Retinal pigment epithelial cell (primary cell): ENCODE data around the gene ZNF521.
A peak's percentile ranks its signal among the peaks of the same experiment; 100 is the strongest.

Source experiments
- DNase-seq: peaks from one replicate; pipeline ENCODE4 v3.0.0-alpha.2; 2010; ENCODE audit warnings: low read depth
- H3K4me3 ChIP-seq: 2 replicates; pipeline ENCODE4 v1.5.1; 2011; ENCODE audit warnings: mild to moderate bottlenecking, low read length, control low read depth, moderate library complexity
- TF ChIP-seq, protein P1 (sequence below): conservative IDR thresholded peaks from 2 replicates; pipeline ENCODE4 v1.5.1; 2011; ENCODE audit warnings: low read depth, low read length, control low read depth, inconsistent platforms

The ZNF521 gene

DNA sequence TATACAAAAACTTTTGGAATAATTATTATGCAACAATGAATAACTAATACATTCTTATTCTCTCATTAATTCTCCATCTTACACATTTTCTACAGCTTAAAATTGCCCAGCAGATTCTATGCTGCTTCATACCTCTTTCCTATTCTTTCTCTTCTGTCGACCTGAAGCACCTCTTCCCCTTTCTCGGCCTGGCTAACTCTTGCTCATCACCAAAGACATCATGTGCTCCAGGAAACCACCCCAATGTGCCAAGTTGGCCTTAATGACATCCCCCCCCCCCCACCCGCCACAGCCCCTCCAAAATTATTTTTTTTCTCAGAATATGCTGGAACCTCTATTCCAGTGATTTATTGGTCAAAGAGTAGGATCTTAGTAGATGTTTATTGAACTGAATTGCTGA, 43.6 kb downstream of the ZNF521 start:
- no peak for DNase-seq
- TF ChIP-seq, protein P1, sequence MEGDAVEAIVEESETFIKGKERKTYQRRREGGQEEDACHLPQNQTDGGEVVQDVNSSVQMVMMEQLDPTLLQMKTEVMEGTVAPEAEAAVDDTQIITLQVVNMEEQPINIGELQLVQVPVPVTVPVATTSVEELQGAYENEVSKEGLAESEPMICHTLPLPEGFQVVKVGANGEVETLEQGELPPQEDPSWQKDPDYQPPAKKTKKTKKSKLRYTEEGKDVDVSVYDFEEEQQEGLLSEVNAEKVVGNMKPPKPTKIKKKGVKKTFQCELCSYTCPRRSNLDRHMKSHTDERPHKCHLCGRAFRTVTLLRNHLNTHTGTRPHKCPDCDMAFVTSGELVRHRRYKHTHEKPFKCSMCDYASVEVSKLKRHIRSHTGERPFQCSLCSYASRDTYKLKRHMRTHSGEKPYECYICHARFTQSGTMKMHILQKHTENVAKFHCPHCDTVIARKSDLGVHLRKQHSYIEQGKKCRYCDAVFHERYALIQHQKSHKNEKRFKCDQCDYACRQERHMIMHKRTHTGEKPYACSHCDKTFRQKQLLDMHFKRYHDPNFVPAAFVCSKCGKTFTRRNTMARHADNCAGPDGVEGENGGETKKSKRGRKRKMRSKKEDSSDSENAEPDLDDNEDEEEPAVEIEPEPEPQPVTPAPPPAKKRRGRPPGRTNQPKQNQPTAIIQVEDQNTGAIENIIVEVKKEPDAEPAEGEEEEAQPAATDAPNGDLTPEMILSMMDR = no peak
- H3K4me3 ChIP-seq = no peak overlapping the region

DNA sequence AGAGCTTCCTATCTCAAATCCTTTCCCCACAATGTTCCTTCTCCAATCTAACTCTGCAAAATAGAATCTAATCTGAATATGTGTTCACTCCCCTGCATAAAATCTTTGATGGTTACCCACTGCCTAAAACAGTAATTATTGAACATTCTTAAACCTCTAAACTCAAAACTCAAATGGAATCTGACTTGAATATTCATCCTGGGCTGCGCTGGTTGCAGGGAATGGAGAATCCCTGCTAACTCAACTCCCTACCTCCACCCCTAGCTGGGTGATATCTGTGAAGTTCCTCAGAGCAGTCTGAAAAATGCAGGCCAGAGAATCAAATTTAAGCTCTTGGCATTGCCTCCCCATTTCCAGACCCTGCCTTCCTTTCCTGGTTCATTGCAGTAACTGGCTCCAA, 44.8 kb downstream of the ZNF521 start:
- TF ChIP-seq, protein P1 = no peak
- H3K4me3 ChIP-seq = no peak overlapping the region
- no peak for DNase-seq

DNA sequence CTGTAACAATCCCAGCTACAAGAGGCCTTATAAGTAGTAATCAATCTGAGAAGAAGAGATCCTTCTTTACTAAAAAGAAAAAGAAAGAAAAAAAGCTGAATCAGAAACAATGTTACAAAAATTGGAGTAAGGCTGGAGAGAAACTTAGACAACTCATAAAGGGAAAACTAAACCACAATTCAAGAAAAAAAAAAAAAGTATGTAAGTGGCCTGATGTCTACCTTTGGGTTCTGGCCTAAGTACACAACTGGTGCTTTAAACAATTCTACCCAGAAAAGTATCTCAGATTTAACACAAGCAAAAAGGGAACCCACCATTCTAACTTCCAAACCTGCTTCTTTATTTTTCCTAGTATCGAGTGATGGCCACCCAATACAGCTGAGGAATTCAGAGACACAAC, 45.3 kb downstream of the ZNF521 start:
- no peak overlapping the region for H3K4me3 ChIP-seq
- DNase-seq = no peak
- TF ChIP-seq, protein P1 = no peak

DNA sequence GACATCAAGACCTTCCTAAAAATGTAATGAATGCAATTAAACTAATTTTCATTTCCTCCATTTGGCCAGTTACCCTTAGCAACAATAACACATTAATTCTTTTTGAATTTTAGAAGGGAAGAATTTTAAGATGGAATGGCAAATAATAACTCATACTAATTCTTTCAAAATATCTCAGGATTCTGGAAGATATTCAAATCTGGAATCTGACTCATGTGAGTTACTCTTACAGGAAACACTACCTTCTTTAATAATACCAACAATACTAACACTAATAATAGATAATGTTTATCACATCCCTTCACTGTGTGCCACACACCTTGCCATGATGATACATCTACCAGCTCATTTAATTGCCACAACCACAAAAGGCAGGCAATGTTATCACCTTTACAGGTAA, 46.4 kb downstream of the ZNF521 start:
- TF ChIP-seq, protein P1 = no peak
- DNase-seq = no peak
- H3K4me3 ChIP-seq = no peak overlapping the region

DNA sequence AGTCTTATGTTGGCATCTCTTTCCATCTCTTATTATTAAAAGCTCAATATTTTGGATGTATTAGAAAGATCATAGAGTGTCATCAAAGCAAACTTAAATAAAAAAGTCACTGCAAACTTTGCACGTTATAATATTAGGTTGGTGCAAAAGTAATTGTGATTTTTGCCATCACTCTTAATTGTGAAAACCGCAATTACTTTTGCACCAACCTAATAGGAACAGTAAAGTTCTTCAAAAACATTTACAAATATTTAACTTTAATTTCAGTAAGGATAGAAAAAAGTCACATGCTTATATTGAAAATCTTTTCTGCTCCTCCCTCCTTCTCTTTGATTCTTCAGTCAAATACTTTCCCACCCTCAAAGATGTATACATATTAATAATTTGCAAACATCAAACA, 51.5 kb downstream of the ZNF521 start:
- H3K4me3 ChIP-seq = no peak overlapping the region
- DNase-seq = no peak

DNA sequence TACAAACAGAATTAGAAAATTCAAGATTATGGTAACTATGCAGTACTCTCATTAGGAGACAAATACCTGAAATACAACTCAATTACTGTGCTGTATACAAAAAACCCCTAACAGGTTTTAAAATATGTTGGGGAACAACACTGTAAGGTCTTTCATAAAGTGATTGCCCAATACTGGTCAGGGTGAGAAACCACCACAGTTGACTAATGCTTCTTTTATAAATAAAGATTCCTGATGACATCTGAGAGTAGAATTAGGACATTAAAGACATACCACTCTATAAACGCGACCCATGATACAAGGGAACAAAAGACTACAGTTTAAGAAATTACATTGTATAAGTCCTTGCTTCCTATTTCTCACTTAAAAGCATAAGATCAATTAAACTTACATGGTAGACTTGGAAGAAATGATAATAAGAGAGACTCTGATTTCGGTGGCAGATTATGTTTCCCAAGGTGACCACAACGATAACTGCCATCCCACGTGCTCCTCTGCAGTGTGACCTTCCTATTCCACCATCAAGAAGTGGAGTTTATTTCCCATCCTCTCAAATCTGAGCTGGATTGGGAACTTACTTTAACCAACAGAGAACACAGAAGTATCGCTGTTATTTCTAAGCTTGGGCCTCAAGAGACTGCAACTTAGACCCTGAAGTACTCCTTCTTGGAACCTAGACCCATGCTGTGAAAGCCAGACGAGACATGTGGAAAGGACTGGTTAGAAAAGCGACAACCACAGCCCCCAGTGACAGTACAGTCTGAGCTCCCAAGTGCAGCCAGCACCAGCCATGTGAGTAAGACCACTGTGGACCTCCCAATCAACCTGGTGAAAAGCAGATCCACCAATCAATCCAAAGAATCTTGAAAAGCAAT, 52.3 kb downstream of the ZNF521 start:
- H3K4me3 ChIP-seq = no peak overlapping the region
- TF ChIP-seq, protein P1 = no peak
- DNase-seq = no peak

More for the DNA sequence above, 51.5 kb downstream of the ZNF521 start:
- TF ChIP-seq, protein P1 = no peak

DNA sequence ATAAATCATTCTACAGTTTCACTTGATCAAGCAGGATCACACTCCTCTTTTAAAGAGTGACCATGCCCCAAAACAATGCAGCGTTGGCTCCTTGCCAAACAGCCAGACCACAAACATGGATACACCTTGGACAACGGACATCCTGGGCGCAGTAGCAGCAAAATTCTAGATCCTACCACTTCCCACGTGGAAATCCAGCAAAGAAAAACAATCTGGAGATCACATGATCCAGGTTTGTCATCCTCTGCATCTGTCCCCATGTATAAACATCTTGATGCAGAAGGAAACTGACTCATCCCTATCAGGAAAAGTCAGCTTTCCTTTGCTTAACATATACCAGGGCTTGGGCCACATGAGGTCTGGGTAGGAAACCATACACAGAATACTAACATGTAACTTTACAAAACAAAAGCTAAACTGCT, 53.1 kb downstream of the ZNF521 start:
- peak; percentile 25 for DNase-seq
- no peak overlapping the region for H3K4me3 ChIP-seq

More for the DNA sequence above, 53.1 kb downstream of the ZNF521 start:
- TF ChIP-seq, protein P1 = no peak
